ENCODE results near the gene ASB7.

DNA sequence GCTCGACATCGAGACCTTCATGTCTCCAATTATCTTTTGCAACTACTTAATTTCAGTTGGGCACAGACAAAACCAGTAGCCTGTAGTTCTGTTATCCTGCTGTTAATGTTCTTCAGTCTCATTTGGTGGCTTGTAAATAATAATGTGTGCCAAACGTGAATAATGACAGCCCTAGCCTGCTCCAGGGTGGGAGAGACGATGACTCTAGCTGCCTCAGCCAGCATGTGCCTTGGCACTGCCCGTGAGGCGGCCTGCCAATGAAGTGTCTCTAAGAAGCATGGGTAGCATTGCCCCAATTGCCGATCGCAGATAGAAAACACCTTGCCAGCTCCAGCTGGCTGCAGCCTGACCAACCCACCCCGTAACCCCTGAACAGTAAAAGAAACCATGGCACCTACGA is 58.8 kb downstream of the ASB7 start:
- TF ChIP-seq SMAD3 (CRISPR knock-in tag; IDR thresholded peaks at IDR 0.05; ENCODE audit: borderline replicate concordance) = no peak
- TF ChIP-seq, protein P1, sequence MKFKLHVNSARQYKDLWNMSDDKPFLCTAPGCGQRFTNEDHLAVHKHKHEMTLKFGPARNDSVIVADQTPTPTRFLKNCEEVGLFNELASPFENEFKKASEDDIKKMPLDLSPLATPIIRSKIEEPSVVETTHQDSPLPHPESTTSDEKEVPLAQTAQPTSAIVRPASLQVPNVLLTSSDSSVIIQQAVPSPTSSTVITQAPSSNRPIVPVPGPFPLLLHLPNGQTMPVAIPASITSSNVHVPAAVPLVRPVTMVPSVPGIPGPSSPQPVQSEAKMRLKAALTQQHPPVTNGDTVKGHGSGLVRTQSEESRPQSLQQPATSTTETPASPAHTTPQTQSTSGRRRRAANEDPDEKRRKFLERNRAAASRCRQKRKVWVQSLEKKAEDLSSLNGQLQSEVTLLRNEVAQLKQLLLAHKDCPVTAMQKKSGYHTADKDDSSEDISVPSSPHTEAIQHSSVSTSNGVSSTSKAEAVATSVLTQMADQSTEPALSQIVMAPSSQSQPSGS (CRISPR knock-in tag; IDR thresholded peaks at IDR 0.05; ENCODE audit: borderline replicate concordance, low read depth) = no peak

All from WTC11 (cell line).